ENCODE data around the gene EDEM3.

DNA sequence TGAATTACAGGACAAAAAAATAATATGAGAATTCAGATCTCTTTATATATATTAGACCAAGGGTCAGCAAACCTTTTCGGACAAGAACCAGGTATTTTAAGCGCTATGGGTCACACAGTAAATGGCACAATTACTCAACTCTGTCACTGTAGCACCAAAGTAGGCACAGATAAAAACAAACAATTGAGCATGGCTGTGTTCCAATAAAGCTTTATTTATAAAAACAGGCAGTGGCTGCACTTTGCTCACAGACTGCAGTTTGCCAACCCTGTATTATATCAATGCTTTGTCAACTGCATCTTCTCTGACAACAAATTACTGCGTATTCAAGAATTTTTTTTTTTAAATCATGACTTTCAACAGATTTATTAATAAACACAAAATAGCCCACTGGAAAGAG lies 29.8 kb downstream of the EDEM3 start:
- TF ChIP-seq CTCF (IDR thresholded peaks at IDR 0.05) = no peak
- TF ChIP-seq EZH2 (IDR thresholded peaks at IDR 0.05; ENCODE audit: borderline replicate concordance, insufficient read depth, low read depth, low read length, poor library complexity, severe bottlenecking) = no peak
